Transverse colon (tissue), 4 donors: ENCODE measurements around the gene TRAF2.

Source experiments
- CTCF ChIP-seq, 5 experiments: fragments of 200-600 bp in 3 of 5; fragments of 450-650 bp in 2 of 5; sonication (generic) in 3 of 5; IDR thresholded peaks; 1 replicate in 2 of 5; 2 replicates in 3 of 5; pipeline ENCODE4 v1.5.1; 2016 to 2017; ENCODE audit warnings: antibody characterized with exemption in 5 of 5, inconsistent platforms in 3 of 5, mild to moderate bottlenecking in 2 of 5, moderate library complexity in 1 of 5
- EP300 ChIP-seq: sonication (generic); formaldehyde crosslinking; IDR thresholded peaks from one replicate; pipeline ENCODE4 v1.6.1; 2017; ENCODE audit warnings: antibody characterized with exemption, low read depth
- POLR2AphosphoS5 ChIP-seq, 3 donors: sonication (generic); formaldehyde crosslinking; IDR thresholded peaks; one replicate each; pipeline ENCODE4 v1.6.1; 2016; ENCODE audit warnings: antibody characterized with exemption in 3 of 3

- TF ChIP-seq POLR2AphosphoS5 (IDR thresholded peaks at IDR 0.05) = no peak
- no peak for TF ChIP-seq CTCF (IDR thresholded peaks at IDR 0.05)
- no peak for TF ChIP-seq EP300
Measured at GRCh38 chr9:136875155-136875554, 11.2 kb upstream of the TRAF2 start.
